Erythroblast (primary cell): ENCODE results near the gene RAB43.

Source experiments
- GATA1 ChIP-seq: IDR thresholded peaks from 2 replicates; pipeline ENCODE4 v1.6.1; 2011; ENCODE audit warnings: low read depth, mild to moderate bottlenecking, control low read depth, low read length, moderate library complexity
- POLR2A ChIP-seq: IDR thresholded peaks from 2 replicates; pipeline ENCODE4 v1.6.1; 2011; ENCODE audit warnings: mild to moderate bottlenecking, low read length

GRCh38 chr3:129100274-129100673 lies 21.3 kb downstream of the RAB43 start:
- TF ChIP-seq POLR2A (no peak), GATA1 (no peak)
